GM11168 (cell line): ENCODE data around the gene KLHDC8A.
"Not testable (repeated sequence)": the region's sequence is repeated elsewhere in the genome, so short reads cannot be mapped to it uniquely, and the experiment has no call there.

Experiments used
- in situ Hi-C: fragments of 300-500 bp; cut with MboI; formaldehyde crosslinking; loops from one replicate; pipeline ENCODE4 v1.12.0; 2022; ENCODE audit warnings: low sequenced_read_pairs; ENCODE audit not compliant: unreplicated experiment

The KLHDC8A gene, protein sequence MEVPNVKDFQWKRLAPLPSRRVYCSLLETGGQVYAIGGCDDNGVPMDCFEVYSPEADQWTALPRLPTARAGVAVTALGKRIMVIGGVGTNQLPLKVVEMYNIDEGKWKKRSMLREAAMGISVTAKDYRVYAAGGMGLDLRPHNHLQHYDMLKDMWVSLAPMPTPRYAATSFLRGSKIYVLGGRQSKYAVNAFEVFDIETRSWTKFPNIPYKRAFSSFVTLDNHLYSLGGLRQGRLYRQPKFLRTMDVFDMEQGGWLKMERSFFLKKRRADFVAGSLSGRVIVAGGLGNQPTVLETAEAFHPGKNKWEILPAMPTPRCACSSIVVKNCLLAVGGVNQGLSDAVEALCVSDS

GRCh38 chr1:205356440-205357139 lies at the start of gene KLHDC8A:
TSS of gene KLHDC8A (minus strand) at chr1:205356922. CDS start at chr1:205343604, 13,318 bp downstream.
- in situ Hi-C loops = loop anchor here (10.0 kb wide), 1 partner anchor 128 kb away; no protein-coding TSS in a partner anchor

DNA sequence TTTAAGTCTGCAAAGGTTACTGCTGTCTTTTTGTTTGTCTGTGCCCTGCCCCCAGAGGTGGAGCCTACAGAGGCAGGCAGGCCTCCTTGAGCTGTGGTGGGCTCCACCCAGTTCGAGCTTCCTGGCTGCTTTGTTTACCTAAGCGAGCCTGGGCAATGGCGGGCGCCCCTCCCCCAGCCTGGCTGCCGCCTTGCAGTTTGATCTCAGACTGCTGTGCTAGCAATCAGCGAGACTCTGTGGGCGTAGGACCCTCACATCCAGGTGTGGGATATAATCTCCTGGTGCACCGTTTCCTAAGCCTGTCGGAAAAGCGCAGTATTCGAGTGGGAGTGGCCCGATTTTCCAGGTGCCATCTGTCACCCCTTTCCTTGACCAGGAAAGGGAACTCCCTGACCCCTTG lies 49.5 kb upstream of the KLHDC8A start:
- in situ Hi-C loops = not testable (repeated sequence)

DNA sequence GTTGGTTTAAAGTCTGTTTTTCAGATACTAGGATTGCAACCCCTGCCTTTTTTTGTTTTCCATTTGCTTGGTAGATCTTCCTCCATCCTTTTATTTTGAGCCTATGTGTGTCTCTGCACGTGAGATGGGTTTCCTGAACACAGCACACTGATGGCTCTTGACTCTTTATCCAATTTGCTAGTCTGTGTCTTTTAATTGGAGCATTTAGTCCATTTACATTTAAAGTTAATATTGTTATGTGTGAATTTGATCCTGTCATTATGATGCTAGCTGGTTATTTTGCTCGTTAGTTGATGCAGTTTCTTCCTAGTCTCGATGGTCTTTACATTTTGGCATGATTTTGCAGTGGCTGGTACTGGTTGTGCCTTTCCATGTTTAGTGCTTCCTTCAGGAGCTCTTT lies 47.8 kb upstream of the KLHDC8A start:
- in situ Hi-C loops = not testable (repeated sequence)

DNA sequence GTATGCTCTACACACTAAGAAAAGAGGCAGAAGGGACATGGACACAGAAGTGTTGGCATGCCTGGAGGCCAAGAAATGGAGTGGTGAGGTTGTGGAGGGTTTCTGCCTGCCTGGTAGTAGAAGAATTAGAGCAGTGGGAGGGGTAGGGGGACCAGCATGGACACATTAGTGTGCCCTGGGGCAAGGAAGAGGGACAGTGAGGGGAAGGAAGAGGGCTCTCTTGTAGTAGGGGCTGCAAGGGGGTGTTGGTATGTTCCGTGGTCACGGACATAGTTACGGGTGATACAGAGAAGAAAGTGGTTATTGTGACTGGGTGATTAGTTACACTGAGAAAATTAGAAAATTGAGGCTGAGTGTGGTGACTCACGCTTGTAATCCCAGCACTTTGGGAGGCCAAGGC lies 41.9 kb upstream of the KLHDC8A start:
- in situ Hi-C loops = no loop called here

GRCh38 chr1:205396967-205397616 lies 40.4 kb upstream of the KLHDC8A start:
- in situ Hi-C loops = no loop called here

- in situ Hi-C loops = no loop called here
Observed at GRCh38 chr1:205395616-205396015, 38.9 kb upstream of the KLHDC8A start.

DNA sequence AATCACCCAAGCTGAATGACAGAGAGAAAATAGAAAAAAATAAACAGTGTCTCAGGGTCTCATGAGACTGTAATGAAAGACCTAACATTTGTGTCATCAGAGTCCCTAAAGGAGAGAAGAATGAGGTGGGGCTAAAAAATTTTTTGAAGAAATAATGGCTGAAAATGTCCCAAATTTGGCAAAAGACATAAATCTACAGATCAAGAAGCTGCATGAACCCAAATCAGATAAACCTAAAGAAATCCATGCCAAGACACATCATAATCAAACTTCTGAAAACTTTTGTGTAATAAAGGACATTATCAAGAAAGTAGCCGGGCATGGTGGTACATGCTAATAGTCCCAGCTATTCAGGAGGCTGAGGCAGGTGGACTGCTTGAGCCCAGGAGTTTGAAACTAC lies 35.9 kb upstream of the KLHDC8A start:
- in situ Hi-C loops = no loop called here

GRCh38 chr1:205391386-205391785 lies 34.7 kb upstream of the KLHDC8A start:
- in situ Hi-C loops = no loop called here

DNA sequence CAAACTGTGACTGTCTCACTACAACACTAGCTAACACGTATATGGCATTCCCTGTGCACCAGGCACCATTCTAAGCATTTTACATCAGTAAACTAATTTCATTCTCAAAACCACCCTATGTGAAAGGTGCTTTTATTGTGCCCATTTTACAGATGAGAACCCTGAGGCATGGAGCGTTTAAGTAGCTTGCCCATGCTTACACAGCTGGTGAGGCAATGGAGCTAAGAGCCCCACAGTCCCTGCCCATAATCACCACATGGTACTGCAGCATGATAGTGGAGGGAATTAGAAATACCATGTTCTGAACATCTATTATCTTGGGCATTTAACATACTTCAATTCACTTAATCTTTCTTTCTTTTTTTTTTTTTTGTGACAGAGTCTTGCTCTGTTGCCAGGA lies 31.1 kb upstream of the KLHDC8A start:
- in situ Hi-C loops = no loop called here

- in situ Hi-C loops = not testable (repeated sequence)
Observed at GRCh38 chr1:205382990-205383389, 26.3 kb upstream of the KLHDC8A start.

GRCh38 chr1:205382561-205382960 lies 25.8 kb upstream of the KLHDC8A start:
- in situ Hi-C loops = no loop called here

DNA sequence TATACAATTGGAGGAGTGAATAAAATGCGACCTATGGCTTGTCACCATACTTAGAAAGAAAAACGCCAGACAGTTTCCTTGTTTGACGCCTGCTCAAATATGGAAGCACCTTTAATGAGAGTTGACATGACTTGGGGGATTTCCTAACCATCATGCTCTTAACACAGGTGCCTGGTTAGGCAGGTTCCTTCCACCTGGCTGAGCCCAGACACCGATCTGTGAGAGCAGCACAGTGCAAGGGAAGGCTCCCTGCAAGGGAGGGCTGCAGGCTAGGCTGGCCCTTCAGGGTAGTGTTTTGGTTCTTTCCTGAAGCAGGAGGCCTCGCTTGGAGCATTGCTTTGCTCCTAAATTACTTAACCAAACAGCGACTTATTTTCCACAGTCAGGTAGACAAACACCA lies 24.6 kb upstream of the KLHDC8A start:
- in situ Hi-C loops = no loop called here

GRCh38 chr1:205380882-205381281 lies 24.2 kb upstream of the KLHDC8A start:
- in situ Hi-C loops = no loop called here

- in situ Hi-C loops = no loop called here
Observed at GRCh38 chr1:205379056-205379455, 22.3 kb upstream of the KLHDC8A start.

GRCh38 chr1:205377355-205377754 lies 20.6 kb upstream of the KLHDC8A start:
- in situ Hi-C loops = no loop called here

GRCh38 chr1:205376739-205377138 lies 20.0 kb upstream of the KLHDC8A start:
- in situ Hi-C loops = no loop called here

DNA sequence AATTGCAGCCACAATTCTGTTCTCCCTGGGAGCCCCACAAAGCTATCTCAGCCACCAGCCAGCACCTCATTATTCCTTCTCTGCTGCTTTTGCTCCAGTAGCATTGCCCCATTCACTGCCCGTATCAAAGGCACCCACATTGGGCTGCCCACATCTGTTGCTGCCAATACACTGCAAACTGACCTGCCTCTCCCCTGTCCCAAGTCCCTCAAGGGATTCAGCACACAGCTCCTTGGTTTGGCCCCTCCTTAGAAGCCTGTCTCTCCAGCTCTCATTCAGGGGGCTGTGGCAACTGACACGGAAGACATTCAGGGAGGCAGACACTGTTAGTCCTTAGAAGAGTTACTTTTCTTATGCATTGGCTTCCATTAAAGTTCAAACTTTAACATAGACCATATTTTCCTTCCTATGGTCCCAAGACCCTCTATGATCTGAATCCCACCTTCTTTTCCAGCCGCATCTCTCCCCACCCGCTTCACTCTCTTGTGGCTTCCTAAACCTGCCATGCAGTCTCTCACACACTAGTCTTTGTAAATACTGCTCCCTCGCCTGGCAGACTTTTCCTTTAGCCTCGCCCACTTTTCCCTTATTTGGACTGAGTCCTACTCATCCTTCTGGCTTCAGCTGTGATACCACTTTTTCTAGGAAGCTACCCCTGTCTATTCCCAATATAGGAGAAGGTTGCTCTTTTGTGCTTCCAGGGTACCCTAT lies 19.3 kb upstream of the KLHDC8A start:
- in situ Hi-C loops = no loop called here

DNA sequence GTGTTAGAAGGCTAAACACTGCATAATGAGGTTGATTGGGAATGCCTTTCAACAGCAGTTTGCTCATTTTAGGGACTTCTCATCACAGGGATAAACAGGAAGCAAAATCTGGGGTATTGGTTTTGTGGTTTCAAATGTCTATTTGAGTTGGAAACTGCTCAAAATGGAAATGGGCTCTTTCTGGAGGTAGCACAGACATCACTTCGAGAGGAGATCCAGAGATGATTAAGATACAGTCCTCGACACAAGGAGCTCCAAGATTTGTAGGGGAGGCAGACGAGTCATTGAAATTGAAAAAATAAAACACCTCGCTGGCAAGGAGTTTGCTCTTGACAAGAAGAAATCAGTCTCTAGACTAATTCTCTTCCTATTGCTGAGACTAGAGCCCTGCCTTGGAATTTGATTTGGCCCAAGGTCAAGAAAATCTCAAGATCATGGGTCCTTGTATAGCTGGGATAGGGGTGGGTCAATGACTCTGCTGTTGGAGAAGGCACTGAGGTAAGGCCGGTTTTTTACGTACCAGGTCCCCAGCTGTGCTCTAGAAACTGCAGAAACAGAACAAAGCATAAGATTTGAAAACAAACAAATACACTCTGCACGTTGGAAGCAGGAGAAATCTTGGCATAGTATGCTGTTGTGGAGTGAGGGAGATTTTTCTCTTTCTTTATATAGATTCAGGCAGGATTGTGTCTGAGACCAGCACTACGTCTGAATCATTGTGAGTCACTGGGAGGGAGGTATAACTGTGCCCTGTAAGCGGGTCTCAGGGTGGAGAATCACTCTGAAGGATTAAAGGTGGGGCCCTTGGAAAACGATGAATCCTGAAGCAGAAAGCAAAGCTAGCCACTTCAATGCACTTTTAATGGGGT lies 17.7 kb upstream of the KLHDC8A start:
- in situ Hi-C loops = no loop called here

- in situ Hi-C loops = no loop called here
Observed at GRCh38 chr1:205373798-205374175, 17.1 kb upstream of the KLHDC8A start.
